Memory B cell (primary cell): ENCODE results near the gene MYMK.
A peak's percentile ranks its signal among the peaks of the same experiment; 100 is the strongest.
"Not testable (repeated sequence)": the region's sequence is repeated elsewhere in the genome, so short reads cannot be mapped to it uniquely, and the experiment has no call there.

Experiments used
- ATAC-seq: fragments of 150-1000 bp; cut with Tn5 transposase; 2 replicates; pipeline ENCODE4 v1.10.0; 2021; ENCODE audit warnings: low read depth, mild to moderate bottlenecking, moderate library complexity
- DNase-seq, 2 donors: peaks; one replicate each; pipeline ENCODE4 v3.0.0; 2022; ENCODE audit warnings: low spot score in 2 of 2
- H3K27ac Mint-ChIP-seq: one replicate; pipeline ENCODE4 v1.8.0; 2022; ENCODE audit warnings: mild to moderate bottlenecking, moderate library complexity, mixed read lengths
- H3K27me3 Mint-ChIP-seq: one replicate; pipeline ENCODE4 v1.8.0; 2022; ENCODE audit warnings: mixed read lengths
- H3K36me3 Mint-ChIP-seq: one replicate; pipeline ENCODE4 v1.8.0; 2022; ENCODE audit warnings: mild to moderate bottlenecking, mixed read lengths
- H3K4me1 Mint-ChIP-seq: one replicate; pipeline ENCODE4 v1.8.0; 2022; ENCODE audit warnings: mixed read lengths
- H3K4me3 Mint-ChIP-seq: one replicate; pipeline ENCODE4 v1.8.0; 2022; ENCODE audit warnings: mild to moderate bottlenecking, moderate library complexity, mixed read lengths
- H3K9me3 Mint-ChIP-seq: one replicate; pipeline ENCODE4 v1.8.0; 2022; ENCODE audit warnings: mixed read lengths

MYMK gene

GRCh38 chr9:133563814-133564213 lies 39.1 kb upstream of the MYMK start:
- H3K27me3 Mint-ChIP-seq, H3K4me1 Mint-ChIP-seq, H3K9me3 Mint-ChIP-seq, H3K36me3 Mint-ChIP-seq, H3K4me3 Mint-ChIP-seq, ATAC-seq, DNase-seq: not testable (repeated sequence)
- peak overlapping the region; percentile 81 for H3K27ac Mint-ChIP-seq

- DNase-seq (no peak), ATAC-seq (no peak)
- Mint-ChIP-seq H3K4me3 (no peak overlapping the region), H3K36me3 (no peaks in the 10 kb centered on the region), H3K4me1 (peaks cover 11% of the 10 kb centered on the region), H3K27me3 (peaks cover 11% of the 10 kb centered on the region), H3K9me3 (peaks cover 2% of the 10 kb centered on the region), H3K27ac (peak overlapping the region; percentile 81)
These were observed 38.6 kb upstream of the MYMK start for GRCh38 chr9:133563291-133563796.

GRCh38 chr9:133562611-133563290 lies 38.0 kb upstream of the MYMK start:
- Mint-ChIP-seq H3K27ac (no peak overlapping the region), H3K27me3 (peaks cover 14% of the 10 kb centered on the region), H3K4me1 (peaks cover 17% of the 10 kb centered on the region), H3K4me3 (no peak overlapping the region), H3K36me3 (no peaks in the 10 kb centered on the region), H3K9me3 (peaks cover 2% of the 10 kb centered on the region)
- ATAC-seq = no peak
- DNase-seq = no peak

GRCh38 chr9:133561976-133562554 lies 37.3 kb upstream of the MYMK start:
- Mint-ChIP-seq H3K36me3 (no peaks in the 10 kb centered on the region), H3K4me1 (peaks cover 18% of the 10 kb centered on the region), H3K27ac (no peak overlapping the region), H3K27me3 (peaks cover 14% of the 10 kb centered on the region), H3K4me3 (no peak overlapping the region), H3K9me3 (peaks cover 2% of the 10 kb centered on the region)
- DNase-seq = no peak
- no peak for ATAC-seq

GRCh38 chr9:133560944-133561343 lies 36.2 kb upstream of the MYMK start:
- no peak overlapping the region for H3K27ac Mint-ChIP-seq
- H3K27me3 Mint-ChIP-seq = peaks cover 18% of the 10 kb centered on the region
- H3K4me3 Mint-ChIP-seq = no peak overlapping the region
- peaks cover 18% of the 10 kb centered on the region for H3K4me1 Mint-ChIP-seq
- ATAC-seq (no peak), DNase-seq (no peak)
- H3K36me3 Mint-ChIP-seq = no peaks in the 10 kb centered on the region
- peaks cover 2% of the 10 kb centered on the region for H3K9me3 Mint-ChIP-seq

- DNase-seq = no peak
- Mint-ChIP-seq H3K36me3 (no peaks in the 10 kb centered on the region), H3K27me3 (peaks cover 18% of the 10 kb centered on the region), H3K4me1 (peaks cover 18% of the 10 kb centered on the region), H3K9me3 (peaks cover 2% of the 10 kb centered on the region), H3K27ac (no peak overlapping the region), H3K4me3 (no peak overlapping the region)
- ATAC-seq = no peak
These were observed 35.6 kb upstream of the MYMK start for GRCh38 chr9:133560311-133560710.

- ATAC-seq = peak; percentile 22
These were observed 33.7 kb upstream of the MYMK start for GRCh38 chr9:133558191-133559126.

GRCh38 chr9:133557581-133557980 lies 32.8 kb upstream of the MYMK start:
- no peaks in the 10 kb centered on the region for H3K9me3 Mint-ChIP-seq
- peaks cover 18% of the 10 kb centered on the region for H3K27me3 Mint-ChIP-seq
- peaks cover 14% of the 10 kb centered on the region for H3K4me1 Mint-ChIP-seq
- no peaks in the 10 kb centered on the region for H3K36me3 Mint-ChIP-seq
- no peak overlapping the region for H3K4me3 Mint-ChIP-seq
- no peak for ATAC-seq
- no peak for DNase-seq
- no peak overlapping the region for H3K27ac Mint-ChIP-seq

More at GRCh38 chr9:133558191-133559126, 33.7 kb upstream of the MYMK start:
- no peaks in the 10 kb centered on the region for H3K36me3 Mint-ChIP-seq
- DNase-seq = no peak
- H3K4me3 Mint-ChIP-seq = peak overlapping the region; percentile 32
- H3K9me3 Mint-ChIP-seq = peaks cover under 1% of the 10 kb centered on the region
- peaks cover 16% of the 10 kb centered on the region for H3K4me1 Mint-ChIP-seq
- H3K27me3 Mint-ChIP-seq = peaks cover 18% of the 10 kb centered on the region
- peak overlapping the region; percentile 6 for H3K27ac Mint-ChIP-seq

GRCh38 chr9:133556354-133556753 lies 31.6 kb upstream of the MYMK start:
- H3K27ac Mint-ChIP-seq = no peak overlapping the region
- no peak overlapping the region for H3K4me3 Mint-ChIP-seq
- peaks cover 12% of the 10 kb centered on the region for H3K4me1 Mint-ChIP-seq
- ATAC-seq = no peak
- H3K36me3 Mint-ChIP-seq = no peaks in the 10 kb centered on the region
- no peaks in the 10 kb centered on the region for H3K9me3 Mint-ChIP-seq
- peaks cover 18% of the 10 kb centered on the region for H3K27me3 Mint-ChIP-seq
- DNase-seq = no peak

GRCh38 chr9:133554729-133555128 lies 30.0 kb upstream of the MYMK start:
- Mint-ChIP-seq H3K27ac (no peak overlapping the region), H3K36me3 (no peaks in the 10 kb centered on the region), H3K4me1 (peaks cover 12% of the 10 kb centered on the region), H3K9me3 (no peaks in the 10 kb centered on the region), H3K27me3 (peaks cover 22% of the 10 kb centered on the region), H3K4me3 (no peak overlapping the region)
- ATAC-seq (no peak), DNase-seq (no peak)

- Mint-ChIP-seq H3K36me3 (no peaks in the 10 kb centered on the region), H3K9me3 (no peaks in the 10 kb centered on the region), H3K27me3 (peaks cover 21% of the 10 kb centered on the region), H3K27ac (no peak overlapping the region), H3K4me1 (peaks cover 12% of the 10 kb centered on the region), H3K4me3 (no peak overlapping the region)
- ATAC-seq (no peak), DNase-seq (no peak)
These were observed 29.4 kb upstream of the MYMK start for GRCh38 chr9:133553973-133554713.

- no peak overlapping the region for H3K27ac Mint-ChIP-seq
- no peaks in the 10 kb centered on the region for H3K36me3 Mint-ChIP-seq
- DNase-seq (no peak), ATAC-seq (no peak)
- H3K4me1 Mint-ChIP-seq = peaks cover 4% of the 10 kb centered on the region
- H3K4me3 Mint-ChIP-seq = no peak overlapping the region
- peaks cover 16% of the 10 kb centered on the region for H3K27me3 Mint-ChIP-seq
- H3K9me3 Mint-ChIP-seq = no peaks in the 10 kb centered on the region
These were observed 28.4 kb upstream of the MYMK start for GRCh38 chr9:133553123-133553522.

- ATAC-seq (no peak), DNase-seq (no peak)
- Mint-ChIP-seq H3K27ac (no peak overlapping the region), H3K9me3 (no peaks in the 10 kb centered on the region), H3K36me3 (no peaks in the 10 kb centered on the region), H3K4me1 (no peaks in the 10 kb centered on the region), H3K27me3 (peaks cover 16% of the 10 kb centered on the region), H3K4me3 (no peak overlapping the region)
These were observed 27.5 kb upstream of the MYMK start for GRCh38 chr9:133552236-133552635.
